ENCODE results near the gene HMHB1.
A peak's percentile ranks its signal among the peaks of the same experiment; 100 is the strongest.
"Not testable (repeated sequence)": the region's sequence is repeated elsewhere in the genome, so short reads cannot be mapped to it uniquely, and the experiment has no call there.

The HMHB1 gene

DNA sequence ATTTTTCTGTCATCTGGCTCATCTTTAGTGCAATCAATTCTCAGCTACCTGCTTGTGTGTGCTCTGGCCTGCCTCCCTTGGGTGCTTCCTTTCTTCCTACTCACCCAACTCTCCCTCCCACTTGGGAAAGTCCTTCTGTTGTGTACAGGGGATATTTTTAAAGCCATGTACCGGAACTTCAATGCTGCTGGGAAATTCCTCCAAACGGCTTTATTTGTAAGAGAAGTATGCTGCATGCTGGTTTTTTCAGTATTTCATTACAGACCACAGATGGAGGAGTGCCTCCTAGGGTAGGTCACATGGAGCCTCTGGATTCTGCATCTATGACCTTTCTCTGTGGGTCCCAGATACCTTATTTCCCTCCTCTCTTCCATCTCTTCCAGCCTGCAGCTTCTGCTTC, 5.4 kb upstream of the HMHB1 start:
- Mint-ChIP-seq H3K27ac (no peak overlapping the region), H3K36me3 (ENCODE audit: low read depth) (no peaks in the 10 kb centered on the region), H3K4me1 (no peaks in the 10 kb centered on the region), H3K4me3 (no peak overlapping the region), H3K9me3 (no peaks in the 10 kb centered on the region), H3K27me3 (ENCODE audit: low read depth, poor library complexity) (peaks cover 4% of the 10 kb centered on the region)
- no peak for DNase-seq
- TF ChIP-seq, protein P1, sequence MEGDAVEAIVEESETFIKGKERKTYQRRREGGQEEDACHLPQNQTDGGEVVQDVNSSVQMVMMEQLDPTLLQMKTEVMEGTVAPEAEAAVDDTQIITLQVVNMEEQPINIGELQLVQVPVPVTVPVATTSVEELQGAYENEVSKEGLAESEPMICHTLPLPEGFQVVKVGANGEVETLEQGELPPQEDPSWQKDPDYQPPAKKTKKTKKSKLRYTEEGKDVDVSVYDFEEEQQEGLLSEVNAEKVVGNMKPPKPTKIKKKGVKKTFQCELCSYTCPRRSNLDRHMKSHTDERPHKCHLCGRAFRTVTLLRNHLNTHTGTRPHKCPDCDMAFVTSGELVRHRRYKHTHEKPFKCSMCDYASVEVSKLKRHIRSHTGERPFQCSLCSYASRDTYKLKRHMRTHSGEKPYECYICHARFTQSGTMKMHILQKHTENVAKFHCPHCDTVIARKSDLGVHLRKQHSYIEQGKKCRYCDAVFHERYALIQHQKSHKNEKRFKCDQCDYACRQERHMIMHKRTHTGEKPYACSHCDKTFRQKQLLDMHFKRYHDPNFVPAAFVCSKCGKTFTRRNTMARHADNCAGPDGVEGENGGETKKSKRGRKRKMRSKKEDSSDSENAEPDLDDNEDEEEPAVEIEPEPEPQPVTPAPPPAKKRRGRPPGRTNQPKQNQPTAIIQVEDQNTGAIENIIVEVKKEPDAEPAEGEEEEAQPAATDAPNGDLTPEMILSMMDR (IDR thresholded peaks at IDR 0.05), result no peak

GRCh38 chr5:143807401-143807800, 4.6 kb upstream of the HMHB1 start:
- Mint-ChIP-seq H3K9me3 (no peaks in the 10 kb centered on the region), H3K36me3 (ENCODE audit: low read depth) (no peaks in the 10 kb centered on the region), H3K27me3 (ENCODE audit: low read depth, poor library complexity) (peaks cover 7% of the 10 kb centered on the region), H3K4me3 (no peak overlapping the region), H3K4me1 (no peaks in the 10 kb centered on the region), H3K27ac (no peak overlapping the region)
- TF ChIP-seq, protein P1 (IDR thresholded peaks at IDR 0.05), result no peak
- no peak for DNase-seq

GRCh38 chr5:143816370-143816769, 4.4 kb downstream of the HMHB1 start:
- not testable (repeated sequence) for H3K9me3 Mint-ChIP-seq; H3K4me1 Mint-ChIP-seq; H3K4me3 Mint-ChIP-seq; H3K27me3 Mint-ChIP-seq (ENCODE audit: low read depth, poor library complexity); H3K27ac Mint-ChIP-seq; H3K36me3 Mint-ChIP-seq (ENCODE audit: low read depth); DNase-seq

DNA sequence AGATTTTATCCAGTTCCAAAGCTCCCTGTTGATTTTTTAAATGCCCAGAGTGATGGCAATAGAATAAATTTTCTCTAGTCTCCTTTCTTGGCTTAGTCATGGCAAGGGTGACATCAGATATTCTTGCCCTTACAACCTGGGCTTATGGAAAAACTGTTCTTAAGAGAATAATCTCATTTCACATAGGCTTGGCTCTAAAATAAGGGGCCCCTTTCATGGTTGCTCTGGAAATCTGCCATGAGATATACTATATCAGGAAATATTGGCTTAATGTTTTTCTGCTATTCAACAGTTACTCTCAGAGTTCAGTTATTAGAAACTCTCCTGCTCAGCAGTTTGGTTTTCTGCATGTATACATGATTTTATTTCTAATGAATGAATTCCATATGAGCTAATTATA, 7.8 kb downstream of the HMHB1 start:
- TF ChIP-seq, protein P1 (IDR thresholded peaks at IDR 0.05), result no peak
- H3K9me3 Mint-ChIP-seq, result peaks cover 10% of the 10 kb centered on the region
- H3K27ac Mint-ChIP-seq, result no peak overlapping the region
- H3K4me3 Mint-ChIP-seq, result no peak overlapping the region
- DNase-seq, result no peak
- H3K4me1 Mint-ChIP-seq, result peaks cover 4% of the 10 kb centered on the region
- no peaks in the 10 kb centered on the region for H3K36me3 Mint-ChIP-seq (ENCODE audit: low read depth)
- H3K27me3 Mint-ChIP-seq (ENCODE audit: low read depth, poor library complexity), result no peaks in the 10 kb centered on the region

DNA sequence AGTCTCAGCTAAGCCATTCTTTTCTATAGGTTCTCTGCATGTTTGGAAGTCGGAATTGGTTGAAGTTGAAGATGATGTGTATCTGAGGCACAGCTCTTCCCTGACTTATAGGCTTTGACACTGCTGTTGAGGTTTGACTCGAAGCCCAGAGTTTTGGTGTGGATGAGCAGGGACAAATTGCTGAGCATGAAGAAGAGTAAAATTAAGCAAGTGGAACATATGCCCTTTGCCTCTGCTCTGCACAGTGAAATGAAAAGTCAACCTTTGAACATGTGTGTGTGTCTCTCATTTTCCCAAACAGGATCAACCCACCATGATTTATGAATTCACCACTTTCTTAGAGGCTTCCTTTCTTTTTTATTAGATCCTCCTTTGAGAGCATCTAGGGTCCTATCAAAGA, 8.5 kb downstream of the HMHB1 start:
- Mint-ChIP-seq H3K36me3 (ENCODE audit: low read depth) (no peaks in the 10 kb centered on the region), H3K27me3 (ENCODE audit: low read depth, poor library complexity) (no peaks in the 10 kb centered on the region), H3K9me3 (peaks cover 10% of the 10 kb centered on the region), H3K27ac (no peak overlapping the region), H3K4me3 (no peak overlapping the region), H3K4me1 (peaks cover 4% of the 10 kb centered on the region)
- DNase-seq, result no peak
- TF ChIP-seq, protein P1 (IDR thresholded peaks at IDR 0.05), result no peak

GRCh38 chr5:143824851-143825720, 13.1 kb downstream of the HMHB1 start:
- H3K9me3 Mint-ChIP-seq, result no peaks in the 10 kb centered on the region
- no peaks in the 10 kb centered on the region for H3K27me3 Mint-ChIP-seq (ENCODE audit: low read depth, poor library complexity)
- TF ChIP-seq, protein P1 (IDR thresholded peaks at IDR 0.05), result peak; percentile 93
- no peaks in the 10 kb centered on the region for H3K36me3 Mint-ChIP-seq (ENCODE audit: low read depth)
- H3K4me1 Mint-ChIP-seq, result peaks cover 17% of the 10 kb centered on the region
- peak; percentile 88 for DNase-seq
- H3K4me3 Mint-ChIP-seq, result no peak overlapping the region
- H3K27ac Mint-ChIP-seq, result no peak overlapping the region
